Peyer's patch (tissue), 4 donors: Measurements from ENCODE around the gene RPS15.

Experiments
- POLR2A ChIP-seq, 2 donors: fragments of 450-650 bp; IDR thresholded peaks; one replicate each; pipeline ENCODE4 v1.5.1; 2017; ENCODE audit warnings: antibody characterized with exemption in 2 of 2, mild to moderate bottlenecking in 2 of 2, moderate library complexity in 2 of 2
- TF ChIP-seq, protein P1 (sequence below), 6 experiments: fragments of 450-650 bp in 4 of 6; fragments of 200-600 bp in 2 of 6; sonication (generic) in 1 of 6; IDR thresholded peaks; one replicate each; pipeline ENCODE4 v1.5.1; 2017 to 2019; ENCODE audit warnings: antibody characterized with exemption in 6 of 6, mild to moderate bottlenecking in 3 of 6, moderate library complexity in 1 of 6

GRCh38 chr19:1468821-1469254 is 30.6 kb downstream of the RPS15 start:
- TF ChIP-seq, protein P1, sequence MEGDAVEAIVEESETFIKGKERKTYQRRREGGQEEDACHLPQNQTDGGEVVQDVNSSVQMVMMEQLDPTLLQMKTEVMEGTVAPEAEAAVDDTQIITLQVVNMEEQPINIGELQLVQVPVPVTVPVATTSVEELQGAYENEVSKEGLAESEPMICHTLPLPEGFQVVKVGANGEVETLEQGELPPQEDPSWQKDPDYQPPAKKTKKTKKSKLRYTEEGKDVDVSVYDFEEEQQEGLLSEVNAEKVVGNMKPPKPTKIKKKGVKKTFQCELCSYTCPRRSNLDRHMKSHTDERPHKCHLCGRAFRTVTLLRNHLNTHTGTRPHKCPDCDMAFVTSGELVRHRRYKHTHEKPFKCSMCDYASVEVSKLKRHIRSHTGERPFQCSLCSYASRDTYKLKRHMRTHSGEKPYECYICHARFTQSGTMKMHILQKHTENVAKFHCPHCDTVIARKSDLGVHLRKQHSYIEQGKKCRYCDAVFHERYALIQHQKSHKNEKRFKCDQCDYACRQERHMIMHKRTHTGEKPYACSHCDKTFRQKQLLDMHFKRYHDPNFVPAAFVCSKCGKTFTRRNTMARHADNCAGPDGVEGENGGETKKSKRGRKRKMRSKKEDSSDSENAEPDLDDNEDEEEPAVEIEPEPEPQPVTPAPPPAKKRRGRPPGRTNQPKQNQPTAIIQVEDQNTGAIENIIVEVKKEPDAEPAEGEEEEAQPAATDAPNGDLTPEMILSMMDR (IDR thresholded peaks at IDR 0.05): no peak
- TF ChIP-seq POLR2A (IDR thresholded peaks at IDR 0.05): no peak
